ENCODE measurements around the gene MTMR1. TPM values are rescaled to one million over a fixed set of nuclear protein-coding genes. Genes with fewer than 3 reads are reported as not detected.

MTMR1 gene
- total RNA-seq, 2 donors from 2014 or later: 19.0 to 21.3 TPM

GRCh38 chrX:150676221-150676620, 17.0 kb upstream of the MTMR1 start:
- no peaks in the 10 kb centered on the region for H3K36me3 ChIP-seq
- H3K4me1 ChIP-seq: no peaks in the 10 kb centered on the region
- H3K9me3 ChIP-seq: no peaks in the 10 kb centered on the region
- H3K27ac ChIP-seq: no peak overlapping the region
- TF ChIP-seq, protein P1, sequence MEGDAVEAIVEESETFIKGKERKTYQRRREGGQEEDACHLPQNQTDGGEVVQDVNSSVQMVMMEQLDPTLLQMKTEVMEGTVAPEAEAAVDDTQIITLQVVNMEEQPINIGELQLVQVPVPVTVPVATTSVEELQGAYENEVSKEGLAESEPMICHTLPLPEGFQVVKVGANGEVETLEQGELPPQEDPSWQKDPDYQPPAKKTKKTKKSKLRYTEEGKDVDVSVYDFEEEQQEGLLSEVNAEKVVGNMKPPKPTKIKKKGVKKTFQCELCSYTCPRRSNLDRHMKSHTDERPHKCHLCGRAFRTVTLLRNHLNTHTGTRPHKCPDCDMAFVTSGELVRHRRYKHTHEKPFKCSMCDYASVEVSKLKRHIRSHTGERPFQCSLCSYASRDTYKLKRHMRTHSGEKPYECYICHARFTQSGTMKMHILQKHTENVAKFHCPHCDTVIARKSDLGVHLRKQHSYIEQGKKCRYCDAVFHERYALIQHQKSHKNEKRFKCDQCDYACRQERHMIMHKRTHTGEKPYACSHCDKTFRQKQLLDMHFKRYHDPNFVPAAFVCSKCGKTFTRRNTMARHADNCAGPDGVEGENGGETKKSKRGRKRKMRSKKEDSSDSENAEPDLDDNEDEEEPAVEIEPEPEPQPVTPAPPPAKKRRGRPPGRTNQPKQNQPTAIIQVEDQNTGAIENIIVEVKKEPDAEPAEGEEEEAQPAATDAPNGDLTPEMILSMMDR (IDR thresholded peaks at IDR 0.05): no peak
- no peak overlapping the region for H3K4me3 ChIP-seq
- H3K9ac ChIP-seq (ENCODE audit: low read depth in 2 of 2, low read length in 2 of 2): no peak overlapping the region
- no peak for DNase-seq
- no peaks in the 10 kb centered on the region for H3K27me3 ChIP-seq
- intact Hi-C loops (cut with DNase I): no loop called here

DNA sequence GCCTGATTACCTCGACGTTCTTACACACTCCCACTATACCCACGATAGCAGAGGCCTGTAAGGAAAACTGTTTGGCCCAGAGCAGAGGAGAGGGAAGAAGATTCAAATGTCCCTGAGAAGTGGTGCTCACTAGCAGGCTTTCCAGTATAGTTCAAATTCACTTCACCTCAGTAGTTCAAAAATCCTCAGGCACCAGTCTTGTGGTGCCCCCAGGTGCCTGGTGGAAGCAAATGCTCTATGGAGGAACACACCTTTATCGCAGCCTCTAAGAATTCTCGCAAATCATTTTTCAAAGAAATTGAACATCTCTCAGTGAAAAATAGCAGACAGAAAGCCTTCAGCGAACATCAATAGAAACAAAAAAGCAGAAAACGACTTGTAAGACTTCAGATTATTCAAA, 12.2 kb upstream of the MTMR1 start:
- DNase-seq: no peak
- intact Hi-C loops (cut with DNase I): no loop called here
- TF ChIP-seq, protein P1 (IDR thresholded peaks at IDR 0.05): peak; percentile 19

GRCh38 chrX:150683112-150683511, 10.1 kb upstream of the MTMR1 start:
- intact Hi-C loops (cut with DNase I): no loop called here
- Histone ChIP-seq H3K27ac (no peak overlapping the region), H3K9me3 (no peaks in the 10 kb centered on the region), H3K4me1 (no peaks in the 10 kb centered on the region), H3K27me3 (no peaks in the 10 kb centered on the region), H3K4me3 (no peak overlapping the region), H3K36me3 (no peaks in the 10 kb centered on the region), H3K9ac (ENCODE audit: low read depth in 2 of 2, low read length in 2 of 2) (no peak overlapping the region)
- no peak for DNase-seq
- TF ChIP-seq, protein P1 (IDR thresholded peaks at IDR 0.05): no peak

More for the DNA sequence above, 12.2 kb upstream of the MTMR1 start:
- Histone ChIP-seq H3K36me3 (no peaks in the 10 kb centered on the region), H3K27me3 (no peaks in the 10 kb centered on the region), H3K27ac (no peak overlapping the region), H3K4me3 (no peak overlapping the region), H3K9me3 (no peaks in the 10 kb centered on the region), H3K9ac (ENCODE audit: low read depth in 2 of 2, low read length in 2 of 2) (no peak overlapping the region), H3K4me1 (no peaks in the 10 kb centered on the region)

DNA sequence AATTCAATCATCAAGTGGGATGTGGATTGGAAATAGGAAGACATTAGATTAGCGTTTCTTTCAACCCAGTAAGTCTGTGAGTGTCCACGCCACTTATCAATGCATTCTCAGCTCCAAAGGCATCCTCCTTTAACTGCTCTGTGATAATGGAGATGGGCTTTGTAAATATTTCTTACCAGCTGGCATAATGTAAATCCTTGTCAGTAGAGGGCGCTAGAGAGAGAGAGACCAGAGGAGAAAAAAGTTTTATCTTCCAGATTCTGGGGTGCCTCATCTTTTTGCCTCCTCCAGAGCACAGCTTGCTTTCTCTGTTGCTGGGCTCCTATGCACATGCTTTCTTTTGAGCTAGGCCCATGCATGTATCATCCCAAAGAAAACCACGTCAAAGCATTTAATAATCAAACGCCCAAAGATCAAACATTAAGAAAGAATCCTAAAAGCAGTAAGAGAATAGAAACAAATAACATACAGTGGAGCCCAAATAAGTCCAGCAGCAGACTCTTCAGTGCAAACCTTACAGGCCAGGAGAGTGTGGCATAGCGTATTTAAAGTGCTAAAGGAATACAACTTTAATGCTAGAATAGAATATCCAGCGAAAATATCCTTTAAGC, 9.6 kb upstream of the MTMR1 start:
- Histone ChIP-seq H3K4me3 (no peak overlapping the region), H3K27ac (no peak overlapping the region), H3K4me1 (no peaks in the 10 kb centered on the region), H3K36me3 (no peaks in the 10 kb centered on the region), H3K9me3 (no peaks in the 10 kb centered on the region), H3K27me3 (no peaks in the 10 kb centered on the region), H3K9ac (ENCODE audit: low read depth in 2 of 2, low read length in 2 of 2) (no peak overlapping the region)
- DNase-seq: no peak
- TF ChIP-seq, protein P1 (IDR thresholded peaks at IDR 0.05): peak; percentile 62
- intact Hi-C loops (cut with DNase I): no loop called here

DNA sequence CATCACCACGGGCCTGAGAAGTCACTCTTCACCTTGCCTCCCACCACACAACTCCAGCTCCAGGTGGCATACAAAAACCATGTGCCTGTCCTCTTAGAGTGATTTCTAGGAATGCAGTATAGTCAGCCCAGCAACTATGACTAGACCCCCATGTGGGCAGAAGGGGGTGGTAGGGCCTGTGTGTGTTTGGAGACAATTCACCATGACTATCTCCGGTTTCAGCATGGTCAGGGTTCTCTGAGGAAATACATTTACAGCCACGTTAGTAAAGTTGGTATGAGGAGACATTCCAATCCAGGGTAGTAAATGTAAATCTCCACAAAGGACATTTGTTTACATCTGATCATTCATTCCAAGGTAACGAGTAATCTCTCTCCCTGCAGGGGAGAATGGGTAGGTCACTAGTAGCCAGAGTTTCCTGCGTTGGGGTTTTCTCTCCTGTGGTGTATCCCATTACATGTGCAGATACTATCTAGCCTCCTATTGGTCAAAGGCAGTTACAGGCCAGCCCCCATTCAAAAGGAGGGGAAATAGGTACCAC, 4.2 kb upstream of the MTMR1 start:
- no peaks in the 10 kb centered on the region for H3K9me3 ChIP-seq
- DNase-seq: no peak

More for the DNA sequence above, 4.2 kb upstream of the MTMR1 start:
- intact Hi-C loops (cut with DNase I): no loop called here
- Histone ChIP-seq H3K36me3 (no peaks in the 10 kb centered on the region), H3K9ac (ENCODE audit: low read depth in 2 of 2, low read length in 2 of 2) (no peak overlapping the region), H3K27me3 (no peaks in the 10 kb centered on the region), H3K4me1 (no peaks in the 10 kb centered on the region), H3K4me3 (no peak overlapping the region), H3K27ac (no peak overlapping the region)
- TF ChIP-seq, protein P1 (IDR thresholded peaks at IDR 0.05): no peak
